Inferior parietal cortex (tissue), 1 donor: Measurements from ENCODE around the gene IL6.
"Not testable (repeated sequence)": the region's sequence is repeated elsewhere in the genome, so short reads cannot be mapped to it uniquely, and the experiment has no call there.

Experiments used
- DNase-seq: peaks from one replicate; pipeline ENCODE4 v3.0.0-alpha.2; 2016; ENCODE audit errors: extremely low spot score

The IL6 gene

DNA sequence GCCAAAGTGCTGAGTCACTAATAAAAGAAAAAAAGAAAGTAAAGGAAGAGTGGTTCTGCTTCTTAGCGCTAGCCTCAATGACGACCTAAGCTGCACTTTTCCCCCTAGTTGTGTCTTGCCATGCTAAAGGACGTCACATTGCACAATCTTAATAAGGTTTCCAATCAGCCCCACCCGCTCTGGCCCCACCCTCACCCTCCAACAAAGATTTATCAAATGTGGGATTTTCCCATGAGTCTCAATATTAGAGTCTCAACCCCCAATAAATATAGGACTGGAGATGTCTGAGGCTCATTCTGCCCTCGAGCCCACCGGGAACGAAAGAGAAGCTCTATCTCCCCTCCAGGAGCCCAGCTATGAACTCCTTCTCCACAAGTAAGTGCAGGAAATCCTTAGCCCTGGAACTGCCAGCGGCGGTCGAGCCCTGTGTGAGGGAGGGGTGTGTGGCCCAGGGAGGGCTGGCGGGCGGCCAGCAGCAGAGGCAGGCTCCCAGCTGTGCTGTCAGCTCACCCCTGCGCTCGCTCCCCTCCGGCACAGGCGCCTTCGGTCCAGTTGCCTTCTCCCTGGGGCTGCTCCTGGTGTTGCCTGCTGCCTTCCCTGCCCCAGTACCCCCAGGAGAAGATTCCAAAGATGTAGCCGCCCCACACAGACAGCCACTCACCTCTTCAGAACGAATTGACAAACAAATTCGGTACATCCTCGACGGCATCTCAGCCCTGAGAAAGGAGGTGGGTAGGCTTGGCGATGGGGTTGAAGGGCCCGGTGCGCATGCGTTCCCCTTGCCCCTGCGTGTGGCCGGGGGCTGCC is at the start of gene IL6:
IL6 (plus strand) TSS at position 294 of the 807 bp plus-strand sequence; CDS start at position 357, 63 bp downstream.
- DNase-seq = peak; percentile 41

DNA sequence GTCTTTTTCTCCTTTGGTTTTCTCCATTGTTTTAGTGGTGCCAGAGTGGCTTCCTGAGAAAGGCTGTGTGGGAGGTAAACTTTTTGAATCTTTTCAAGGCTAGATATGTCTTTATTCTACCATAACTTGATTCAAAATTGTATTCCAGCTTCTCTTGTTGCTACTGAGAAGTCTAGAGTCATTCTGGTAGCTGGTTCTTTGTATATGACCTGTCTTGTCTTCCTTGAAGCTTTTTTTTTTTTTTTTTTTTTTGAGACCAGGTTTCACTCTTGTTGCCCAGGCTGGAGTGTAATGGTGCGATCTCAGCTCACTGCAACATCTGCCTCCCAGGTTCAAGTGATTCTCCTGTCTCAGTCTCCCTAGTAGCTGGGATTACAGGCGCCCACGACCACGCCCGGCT is 49.7 kb upstream of the IL6 start:
- not testable (repeated sequence) for DNase-seq

- DNase-seq = no peak
These were observed 49.3 kb upstream of the IL6 start for GRCh38 chr7:22677680-22678079.

DNA sequence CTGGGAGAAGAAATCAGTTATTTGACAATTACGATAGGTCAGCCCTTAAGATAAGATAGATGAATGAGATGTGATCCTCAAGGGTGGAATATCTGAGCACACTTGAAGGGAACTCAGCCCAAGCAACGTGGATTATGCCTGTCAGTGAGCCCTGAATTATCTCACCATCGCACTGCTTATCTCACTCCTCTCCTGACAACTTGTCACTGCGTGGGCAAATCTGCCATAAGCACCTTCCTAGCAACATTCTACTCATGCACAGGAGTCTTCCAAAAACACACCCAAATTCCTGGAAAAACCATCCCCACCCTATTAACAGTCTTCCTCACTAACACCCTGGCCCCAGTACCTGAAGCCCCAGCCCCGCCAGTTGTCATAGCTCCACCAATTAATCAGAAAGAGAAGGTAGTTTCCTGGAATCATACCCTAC is 46.5 kb upstream of the IL6 start:
- DNase-seq = no peak

DNA sequence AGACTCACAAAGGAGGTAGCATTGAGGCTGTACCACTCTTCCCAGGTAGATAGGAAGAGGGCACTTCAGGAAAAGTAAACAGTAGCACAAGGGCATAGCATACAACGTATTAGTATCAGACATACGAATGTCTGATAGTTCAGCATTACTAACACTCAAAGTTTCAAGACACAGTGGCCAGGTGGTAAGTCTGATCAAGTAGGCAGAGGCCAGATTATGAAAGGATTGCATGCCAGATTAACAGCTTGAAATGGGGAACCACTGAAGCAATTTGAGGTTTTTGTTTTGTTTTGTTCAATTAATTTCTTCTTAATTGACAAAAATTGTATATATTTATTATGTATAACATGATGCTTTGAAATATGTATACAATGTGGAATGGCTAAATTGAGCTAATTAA is 45.7 kb upstream of the IL6 start:
- DNase-seq = no peak

DNA sequence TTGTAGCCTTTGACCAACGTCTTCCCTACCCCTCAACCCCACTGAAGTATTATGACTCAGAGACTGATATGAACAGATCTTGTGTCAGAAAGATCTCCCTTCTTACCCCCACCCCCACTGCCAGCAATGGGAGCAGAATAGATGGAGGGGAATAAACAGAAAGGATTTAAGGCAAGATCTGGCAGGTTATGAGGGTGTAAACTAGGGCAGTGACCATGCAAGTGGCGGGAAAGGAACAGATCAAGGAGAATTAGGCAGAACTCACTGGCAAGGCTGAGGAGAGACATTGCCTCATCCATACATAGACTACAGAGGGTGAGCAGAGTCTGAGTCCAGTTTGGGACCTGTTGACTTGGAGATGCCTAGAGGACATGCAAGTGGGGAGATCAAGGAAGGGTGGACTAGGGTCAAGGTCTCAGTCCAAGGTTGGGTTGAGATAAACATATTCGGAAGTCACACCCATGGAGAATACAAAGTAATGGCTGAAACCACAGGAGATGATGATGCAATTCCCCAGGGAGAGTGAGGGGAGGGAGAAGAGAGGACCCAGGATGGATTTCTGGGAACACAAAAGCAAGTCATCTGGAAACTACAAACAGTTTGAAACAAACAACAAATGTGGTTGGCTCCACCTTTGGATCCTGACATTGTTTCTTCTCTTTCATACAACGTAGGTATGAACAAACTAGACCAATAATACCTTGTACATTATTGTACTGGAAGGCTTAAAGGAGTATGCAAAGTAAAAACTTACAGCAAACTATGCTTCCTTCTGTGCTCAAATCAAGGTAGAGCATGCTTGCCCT is 44.9 kb upstream of the IL6 start:
- no peak for DNase-seq

- no peak for DNase-seq
These were observed 43.6 kb upstream of the IL6 start for GRCh38 chr7:22683379-22683778.

- DNase-seq = no peak
These were observed 40.4 kb upstream of the IL6 start for GRCh38 chr7:22686620-22687019.

GRCh38 chr7:22688084-22688483 is 38.9 kb upstream of the IL6 start:
- no peak for DNase-seq

DNA sequence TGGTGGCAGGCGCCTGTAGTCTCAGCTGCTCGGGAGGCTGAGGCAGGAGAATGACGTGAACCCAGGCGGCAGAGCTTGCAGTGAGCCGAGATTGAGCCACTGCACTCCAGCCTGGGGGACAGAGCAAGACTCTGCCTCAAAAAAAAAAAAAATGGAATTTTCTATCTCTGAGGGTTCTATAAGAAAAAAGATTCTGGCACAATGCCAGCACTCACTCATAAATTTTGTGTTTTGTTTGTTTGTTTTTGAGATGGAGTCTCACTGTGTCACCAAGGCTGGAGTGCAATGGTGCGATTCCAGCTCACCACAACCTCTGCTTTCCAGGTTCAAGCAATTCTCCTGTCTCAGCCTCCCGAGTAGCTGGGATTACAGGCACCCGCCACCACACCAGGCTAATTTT is 38.1 kb upstream of the IL6 start:
- not testable (repeated sequence) for DNase-seq

DNA sequence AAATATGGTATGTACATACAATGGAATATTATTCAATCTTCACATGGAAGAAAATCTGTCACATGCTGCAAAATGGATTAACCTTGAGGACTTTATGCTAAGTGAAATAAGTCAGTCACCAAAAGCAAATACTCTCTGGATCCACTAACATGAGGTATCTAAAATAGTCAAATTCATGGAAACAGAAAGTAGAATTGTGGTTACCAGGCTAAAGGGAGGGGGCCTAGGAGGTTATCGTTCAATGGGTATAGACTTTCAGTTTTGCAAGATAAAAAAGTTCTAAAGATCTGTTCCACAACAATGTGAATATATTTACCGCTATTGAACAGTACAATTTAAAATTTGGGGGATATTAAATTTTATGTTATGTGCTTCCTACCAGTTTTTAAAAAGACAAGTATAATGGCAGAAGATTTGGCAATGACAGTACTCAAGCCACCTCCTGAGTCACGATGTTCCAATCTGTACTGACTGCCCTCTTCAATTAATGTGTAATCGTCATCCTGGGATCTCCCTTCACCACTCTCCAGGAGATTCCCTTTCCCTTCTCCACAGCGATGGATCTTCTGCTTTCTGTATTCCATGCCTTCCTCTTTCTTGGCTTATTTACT is 32.3 kb upstream of the IL6 start:
- DNase-seq = no peak

GRCh38 chr7:22695476-22696132 is 31.4 kb upstream of the IL6 start:
- DNase-seq = no peak

DNA sequence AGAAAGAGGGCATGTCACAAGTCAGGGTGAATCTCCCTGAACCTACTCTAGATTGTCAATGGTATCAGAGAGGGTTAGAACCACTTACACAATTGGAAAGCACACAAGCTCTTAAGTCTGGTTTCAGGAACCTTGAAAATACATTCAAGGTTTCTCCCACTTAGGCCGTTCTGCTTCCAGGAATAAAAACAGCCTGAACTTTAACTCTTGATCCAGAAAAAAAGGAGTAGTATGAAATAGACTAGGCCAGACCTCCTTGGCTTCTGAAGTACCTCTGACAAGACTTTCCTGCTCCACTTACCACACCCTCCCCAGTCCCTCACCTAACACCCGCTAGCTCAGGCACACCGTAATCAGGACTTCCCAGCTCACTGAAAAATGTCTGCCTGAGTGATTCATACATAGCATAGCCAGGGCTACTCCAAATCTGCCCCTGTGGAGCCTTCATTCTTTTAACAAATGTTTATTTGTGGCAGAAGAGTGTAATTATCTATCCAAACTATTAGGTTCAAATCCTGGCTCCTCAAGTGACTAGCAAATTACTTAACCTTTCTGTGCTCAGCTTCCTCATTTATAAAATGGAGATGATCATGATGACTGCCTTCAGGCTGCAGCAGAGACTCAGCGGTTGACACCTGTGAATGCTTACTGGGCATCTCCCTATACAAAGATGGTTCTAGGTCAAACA is 30.3 kb upstream of the IL6 start:
- no peak for DNase-seq

DNA sequence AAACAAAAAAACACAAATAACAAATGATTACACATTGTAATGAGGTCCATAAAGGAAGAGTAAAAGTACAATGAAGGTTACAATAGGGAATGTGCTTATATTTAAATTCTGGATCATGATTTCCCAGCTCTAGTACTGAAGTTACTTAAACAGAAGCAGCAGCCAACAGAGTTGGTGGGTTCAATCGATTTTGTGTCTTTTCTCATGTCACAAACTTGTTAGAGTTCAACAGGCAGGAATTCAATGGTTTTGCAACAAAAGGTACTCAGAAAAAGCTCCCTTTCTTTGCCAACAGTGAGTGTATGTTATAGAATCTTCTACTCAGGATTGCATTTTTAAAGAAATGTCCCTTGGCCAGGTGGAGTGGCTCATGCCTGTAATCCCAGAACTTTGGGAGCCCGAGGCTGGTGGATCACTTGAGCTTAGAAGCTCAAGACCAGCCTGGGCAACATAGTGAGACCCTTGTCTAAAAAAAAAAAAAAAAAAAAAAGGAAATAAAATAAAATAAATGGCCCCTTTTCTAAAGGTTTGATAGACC is 29.6 kb upstream of the IL6 start:
- DNase-seq = no peak

DNA sequence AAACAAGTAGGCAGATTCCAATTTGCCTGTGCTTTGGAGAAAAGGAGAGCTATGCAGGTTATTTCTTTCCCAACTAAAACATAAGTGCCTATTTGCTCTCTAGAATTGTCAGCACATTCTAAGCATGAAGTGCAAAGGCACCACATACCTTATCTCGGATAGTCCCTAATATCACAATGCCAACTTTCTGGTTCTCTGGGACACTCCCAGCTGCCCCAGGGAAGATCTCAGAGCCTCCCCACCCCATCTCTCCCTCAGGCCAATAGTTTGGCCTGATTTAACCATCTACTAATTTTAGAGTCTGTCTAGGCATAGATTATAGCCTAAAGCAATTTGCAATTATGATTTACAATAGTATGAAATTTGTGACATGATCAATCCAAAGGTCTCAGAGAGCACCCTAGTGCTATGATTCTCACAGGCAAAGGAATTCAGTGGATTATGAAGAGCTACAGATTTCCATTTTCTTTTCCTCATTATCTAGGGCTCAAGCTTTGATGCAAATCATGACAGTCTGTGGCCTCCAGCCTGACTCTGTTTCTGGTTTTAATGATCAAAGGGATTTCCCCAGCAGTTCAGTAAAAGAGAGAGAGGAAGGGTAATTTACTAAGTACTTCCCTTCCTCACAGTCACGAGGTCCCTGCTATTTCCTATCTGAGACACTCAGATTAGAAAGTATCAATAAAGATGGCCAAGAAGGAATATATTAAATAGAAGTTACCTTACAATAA is 29.0 kb upstream of the IL6 start:
- DNase-seq = no peak

- DNase-seq = no peak
These were observed 28.2 kb upstream of the IL6 start for GRCh38 chr7:22698767-22699166.

- no peak for DNase-seq
These were observed 26.4 kb upstream of the IL6 start for GRCh38 chr7:22700559-22701002.

GRCh38 chr7:22702516-22702915 is 24.5 kb upstream of the IL6 start:
- no peak for DNase-seq

- DNase-seq = not testable (repeated sequence)
These were observed 23.7 kb upstream of the IL6 start for GRCh38 chr7:22703107-22703855.
